Panc1 (cell line): ENCODE data around the gene MGST1.

ENCODE experiments used
- CTCF ChIP-seq: fragments of 450-650 bp; IDR thresholded peaks from 2 replicates; pipeline ENCODE4 v1.5.1; 2017; ENCODE audit warnings: mild to moderate bottlenecking
- SIN3A ChIP-seq: IDR thresholded peaks from 2 replicates; pipeline ENCODE4 v1.6.1; 2012; ENCODE audit warnings: low read depth, mild to moderate bottlenecking, low read length, moderate library complexity, borderline replicate concordance; ENCODE audit not compliant: insufficient read depth

- no peak for TF ChIP-seq CTCF
- TF ChIP-seq SIN3A: no peak
These were observed 16.9 kb upstream of the MGST1 start for GRCh38 chr12:16330560-16330959.
